Measurements from ENCODE around the gene ELOVL5.

GRCh38 chr6:53333439-53334408, 15.0 kb downstream of the ELOVL5 start:
- TF ChIP-seq CTCF (IDR thresholded peaks at IDR 0.05) (no peak), POLR2A (IDR thresholded peaks at IDR 0.05) (no peak), EP300 (IDR thresholded peaks at IDR 0.05) (no peak)
